SK-N-MC (cell line): Measurements from ENCODE around the gene UMAD1.

Source experiments
- EZH2 ChIP-seq: fragments of 200-600 bp; sonication (generic); IDR thresholded peaks from one replicate; pipeline ENCODE4 v1.6.1; 2017; ENCODE audit warnings: antibody characterized with exemption
- FOXP2 ChIP-seq: optimal IDR thresholded peaks from 2 replicates; pipeline ENCODE3; 2011; ENCODE audit warnings: mild to moderate bottlenecking, moderate library complexity; ENCODE audit not compliant: insufficient read depth; ENCODE audit errors: extremely low read length, control extremely low read depth
- POLR2AphosphoS5 ChIP-seq: IDR thresholded peaks from 2 replicates; pipeline ENCODE4 v1.6.1; 2012; ENCODE audit warnings: mild to moderate bottlenecking, low read depth, low read length, borderline replicate concordance

DNA sequence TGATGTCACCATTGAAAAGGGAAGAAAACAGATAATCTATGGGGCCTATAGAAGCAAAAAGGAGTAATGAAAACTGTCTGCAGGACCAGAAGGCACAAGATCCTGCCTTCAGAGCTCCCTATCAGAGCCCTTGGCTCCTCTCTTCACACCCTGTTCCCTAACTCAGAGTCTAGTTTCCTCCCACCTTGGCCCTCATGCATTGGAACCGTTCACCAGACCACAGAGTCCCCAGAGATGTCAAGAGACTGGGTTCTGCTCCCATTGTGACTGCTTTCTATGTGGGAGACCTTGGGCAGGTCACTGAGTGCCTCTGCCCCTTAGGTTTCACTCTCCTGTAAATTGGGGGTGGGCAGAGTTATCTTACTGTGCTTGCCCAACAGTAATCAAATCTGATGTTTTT is 158.0 kb downstream of the UMAD1 start:
- TF ChIP-seq EZH2 (no peak), POLR2AphosphoS5 (no peak), FOXP2 (no peak)
